ENCODE data around the gene TENM3.

TENM3 gene

DNA sequence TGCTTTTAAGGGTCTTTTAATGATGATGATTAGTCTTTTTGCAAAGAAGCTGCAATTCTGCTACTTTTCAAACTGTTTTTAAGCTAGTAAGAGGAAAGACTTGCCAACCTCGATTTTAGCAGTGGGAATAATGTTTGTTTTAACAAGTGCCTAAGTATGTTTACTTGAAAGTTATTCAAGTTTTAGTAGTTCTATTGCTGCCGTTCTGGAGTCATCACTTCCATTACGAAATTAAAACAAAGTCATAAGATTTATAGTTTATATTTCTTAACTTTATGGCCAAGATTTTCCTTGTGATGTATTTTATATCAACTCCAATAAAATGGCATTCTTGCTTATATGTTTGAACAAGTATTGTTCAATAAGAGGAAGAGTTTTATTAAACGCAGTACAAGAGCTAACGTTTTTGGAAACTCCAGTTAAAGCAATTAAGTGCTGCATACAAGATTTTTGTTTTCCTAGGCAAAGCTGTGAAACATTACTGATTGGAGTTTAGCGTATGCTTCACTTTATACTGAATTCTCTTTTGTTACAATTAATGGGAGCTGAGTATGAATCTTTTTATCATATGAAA, 211.3 kb downstream of the TENM3 start:
- H3K4me3 ChIP-seq (ENCODE audit: low read length) = no peak overlapping the region
- no peak for DNase-seq (ENCODE audit: low read depth, low spot score)

DNA sequence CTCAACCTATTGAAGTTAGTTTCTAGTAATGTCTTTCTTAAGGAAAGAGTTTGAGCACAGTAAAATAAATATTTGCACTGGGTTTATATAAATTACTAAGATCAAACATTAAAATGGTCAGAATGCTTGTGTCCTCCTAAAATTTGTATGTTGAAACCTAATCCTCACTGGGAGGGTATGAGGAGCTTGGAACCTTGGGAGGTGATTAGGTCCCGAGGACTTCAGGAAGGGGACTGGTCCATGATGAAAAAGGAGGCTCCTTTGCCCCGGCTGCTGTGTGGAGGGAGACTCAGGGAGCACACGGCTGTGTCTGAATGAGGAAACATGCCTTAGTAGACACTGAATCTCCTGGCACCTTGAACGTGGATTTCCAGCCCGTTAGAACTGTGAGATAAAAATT, 221.9 kb downstream of the TENM3 start:
- no peak for DNase-seq (ENCODE audit: low read depth, low spot score)
- no peak overlapping the region for H3K4me3 ChIP-seq (ENCODE audit: low read length)

DNA sequence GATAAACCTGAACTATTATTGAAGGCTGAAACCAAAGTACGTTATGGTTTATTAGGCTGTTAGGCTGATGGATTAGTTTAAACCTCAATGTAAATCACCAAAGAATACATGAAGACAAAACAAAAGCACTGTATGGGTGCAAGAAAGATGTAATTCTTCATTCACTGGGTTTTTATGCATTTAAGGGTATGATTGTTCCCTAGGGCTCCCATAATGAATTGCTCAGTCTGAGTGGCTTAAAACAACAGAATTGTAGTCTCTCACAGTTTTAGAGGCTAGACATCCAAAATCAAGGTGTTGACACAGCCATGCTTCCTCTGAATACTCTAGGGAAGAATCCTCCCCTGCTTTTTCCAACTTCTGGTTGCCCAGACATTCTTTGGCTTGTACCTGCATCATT, 222.8 kb downstream of the TENM3 start:
- DNase-seq (ENCODE audit: low read depth, low spot score) = no peak
- H3K4me3 ChIP-seq (ENCODE audit: low read length) = no peak overlapping the region

DNA sequence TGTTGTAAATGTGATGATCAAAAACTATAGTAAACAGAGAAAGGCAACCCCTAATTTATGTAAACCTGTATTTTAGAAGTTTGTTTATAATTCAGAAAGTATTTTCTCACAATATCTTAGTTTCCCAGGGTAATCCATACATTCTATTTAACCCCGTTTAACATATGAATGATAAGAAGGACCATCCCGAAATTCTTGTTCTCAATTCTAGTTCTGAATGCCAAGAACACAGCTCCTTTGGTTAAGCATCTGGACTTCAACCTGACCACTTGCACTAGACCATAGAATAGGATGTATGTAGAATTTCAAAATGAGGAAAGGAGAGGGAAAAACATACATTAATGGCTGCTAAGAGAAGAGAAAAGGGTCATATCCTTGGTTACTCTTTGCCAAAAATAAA, 227.0 kb downstream of the TENM3 start:
- no peak for DNase-seq (ENCODE audit: low read depth, low spot score)
- H3K4me3 ChIP-seq (ENCODE audit: low read length) = no peak overlapping the region

DNA sequence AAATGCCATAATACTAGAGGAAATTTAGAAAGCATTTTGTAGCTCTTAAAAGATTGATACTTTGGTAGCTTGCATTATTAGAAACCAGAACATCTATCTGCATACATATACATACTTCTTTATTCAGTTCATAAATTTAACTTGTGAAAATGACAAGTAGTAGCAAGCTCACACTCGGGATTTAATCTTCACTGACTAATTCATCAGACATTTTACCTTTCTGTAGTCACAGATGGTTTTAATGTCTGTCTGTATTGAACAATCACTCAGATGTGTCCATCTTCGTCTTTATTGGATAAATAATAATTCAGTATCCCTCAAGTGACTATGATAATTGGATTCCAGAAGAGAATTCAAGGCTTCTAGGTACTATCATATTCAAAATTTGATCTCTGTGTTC, 232.3 kb downstream of the TENM3 start:
- H3K4me3 ChIP-seq (ENCODE audit: low read length) = no peak overlapping the region

DNA sequence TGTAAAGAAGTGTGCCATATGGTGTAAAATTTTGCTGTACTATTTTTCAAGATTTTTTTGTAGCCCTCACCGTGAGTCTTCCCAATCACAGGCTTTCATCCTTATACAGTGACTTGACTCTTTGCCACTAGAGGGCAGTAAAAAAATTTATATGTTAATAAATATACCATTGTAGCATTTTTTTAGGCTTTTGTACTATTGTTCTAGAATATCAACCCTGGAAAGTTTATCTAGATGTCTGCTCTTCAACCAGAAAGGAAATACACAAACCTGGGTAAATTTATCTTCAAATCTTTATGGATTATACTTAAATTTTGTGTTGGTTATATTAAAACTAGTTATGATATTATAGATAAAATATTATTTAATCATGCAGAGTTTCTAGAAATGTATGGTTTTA, 235.3 kb downstream of the TENM3 start:
- H3K4me3 ChIP-seq (ENCODE audit: low read length) = no peak overlapping the region
- DNase-seq (ENCODE audit: low read depth, low spot score) = peak; percentile 14

More for the DNA sequence above, 232.3 kb downstream of the TENM3 start:
- no peak for DNase-seq (ENCODE audit: low read depth, low spot score)

DNA sequence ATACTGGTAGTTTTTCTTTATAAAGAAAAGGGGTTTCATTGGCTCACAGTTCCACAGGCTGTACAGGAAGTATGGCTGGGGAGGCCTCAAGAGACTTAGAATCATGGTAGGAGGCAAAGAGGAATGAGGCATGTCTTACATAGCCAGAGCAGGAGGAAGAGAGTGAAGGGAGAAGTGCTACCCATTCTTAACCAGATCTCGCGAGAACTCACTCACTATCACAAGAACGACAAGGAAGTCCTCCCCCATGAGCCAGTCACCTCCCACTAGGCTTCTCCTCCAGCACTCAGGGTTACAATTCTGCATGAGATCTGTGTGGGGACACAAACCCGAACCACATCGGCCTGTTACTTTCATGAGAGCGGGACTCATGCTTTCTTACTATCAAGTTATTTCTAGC, 240.5 kb downstream of the TENM3 start:
- peak; percentile 14 for DNase-seq (ENCODE audit: low read depth, low spot score)

DNA sequence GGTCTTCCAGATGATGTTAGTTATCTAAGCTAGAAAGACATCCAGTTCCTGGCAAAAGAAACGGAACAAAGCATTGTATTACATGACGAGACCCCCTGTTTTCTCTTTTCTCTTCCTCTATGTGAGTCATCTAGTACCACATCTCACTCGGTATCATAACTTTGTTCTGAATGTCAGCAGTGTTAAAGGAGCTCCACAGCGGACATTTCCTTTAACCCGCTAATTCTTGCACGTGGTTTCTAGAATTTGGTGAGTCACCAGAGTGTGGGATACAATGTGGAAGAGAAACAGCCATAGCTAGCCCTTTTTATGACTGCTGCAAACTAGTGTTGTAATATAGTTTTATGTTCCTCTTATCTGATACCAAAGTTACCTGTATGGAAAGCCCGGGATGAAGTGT, 243.7 kb downstream of the TENM3 start:
- H3K4me3 ChIP-seq (ENCODE audit: low read length) = no peak overlapping the region
- no peak for DNase-seq (ENCODE audit: low read depth, low spot score)

More for the DNA sequence above, 240.5 kb downstream of the TENM3 start:
- no peak overlapping the region for H3K4me3 ChIP-seq (ENCODE audit: low read length)

DNA sequence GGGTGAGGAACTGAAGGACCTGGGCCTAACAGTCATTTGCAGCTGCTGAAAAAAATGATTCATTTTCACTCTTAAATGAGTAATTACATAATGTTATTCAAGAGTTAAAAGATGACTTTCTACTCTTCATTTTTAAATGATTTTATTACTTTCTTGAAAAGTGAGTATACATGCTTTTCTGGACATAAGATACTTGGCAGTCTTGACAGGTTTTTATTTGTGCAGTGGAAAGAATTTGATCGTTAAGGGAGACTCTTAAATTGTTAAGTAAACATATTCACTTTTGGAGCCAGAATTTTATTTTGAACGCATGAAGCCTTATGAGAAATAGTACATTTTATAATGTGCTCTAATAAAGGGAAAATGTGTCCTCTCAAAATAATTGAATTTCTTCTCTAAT, 245.7 kb downstream of the TENM3 start:
- no peak for DNase-seq (ENCODE audit: low read depth, low spot score)
- H3K4me3 ChIP-seq (ENCODE audit: low read length) = no peak overlapping the region

DNA sequence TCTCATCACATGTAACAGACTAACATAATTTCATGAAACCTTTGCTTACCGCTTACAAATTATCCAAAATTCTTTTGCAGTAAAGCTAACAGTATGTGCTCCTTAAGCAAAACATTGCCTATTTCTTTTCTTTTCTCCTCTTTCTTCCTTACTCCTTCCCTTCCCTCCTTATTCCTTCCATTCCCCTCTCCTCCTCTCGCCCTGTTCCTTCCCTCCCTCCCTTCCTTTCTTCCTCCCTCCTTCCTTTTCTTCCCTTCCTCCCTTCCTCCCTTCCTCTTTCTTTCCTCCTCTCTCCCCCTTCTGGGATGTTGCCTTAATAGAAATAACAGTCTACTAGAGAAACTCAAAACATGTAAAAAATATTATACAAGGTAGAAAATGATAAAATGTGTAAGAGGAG, 246.4 kb downstream of the TENM3 start:
- no peak for DNase-seq (ENCODE audit: low read depth, low spot score)
- no peak overlapping the region for H3K4me3 ChIP-seq (ENCODE audit: low read length)

DNA sequence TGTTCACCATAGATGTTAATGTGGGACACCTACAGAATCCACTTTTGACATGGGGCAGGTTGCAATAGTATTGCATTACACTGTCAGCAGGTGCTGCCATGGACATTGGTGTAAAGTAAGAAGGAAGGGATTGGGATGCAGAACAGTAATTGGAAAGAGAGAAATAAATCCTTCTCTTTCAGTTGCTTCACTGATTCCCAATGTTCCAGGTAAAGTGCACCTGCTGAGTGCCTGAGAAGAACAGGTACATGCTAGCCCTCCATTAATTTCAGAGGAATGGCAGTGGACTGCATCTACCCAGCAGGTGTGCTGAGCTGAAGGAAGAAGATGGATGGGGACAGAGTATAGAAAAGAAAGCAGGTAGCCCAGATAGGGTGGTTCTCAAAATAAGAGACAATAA, 248.5 kb downstream of the TENM3 start:
- no peak for DNase-seq (ENCODE audit: low read depth, low spot score)
- no peak overlapping the region for H3K4me3 ChIP-seq (ENCODE audit: low read length)

DNA sequence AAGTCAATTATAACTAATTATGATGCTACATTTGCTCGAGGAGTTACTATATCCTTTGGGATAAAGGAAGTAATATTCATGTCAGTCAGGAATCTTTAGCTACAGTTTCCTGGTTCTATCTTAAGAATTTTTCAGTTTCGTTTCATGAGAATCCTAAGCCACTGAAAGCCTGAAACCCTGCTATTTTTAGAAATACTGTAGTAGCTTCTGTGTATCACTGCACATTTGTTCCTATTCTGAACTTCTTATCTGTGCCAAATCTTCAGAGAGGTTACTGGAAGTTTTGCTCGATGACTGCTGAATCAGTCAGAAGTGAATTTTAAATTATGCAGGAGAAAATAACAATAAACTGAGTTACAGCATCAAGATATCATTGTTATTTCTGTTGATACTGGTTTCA, 249.2 kb downstream of the TENM3 start:
- no peak overlapping the region for H3K4me3 ChIP-seq (ENCODE audit: low read length)
- no peak for DNase-seq (ENCODE audit: low read depth, low spot score)

DNA sequence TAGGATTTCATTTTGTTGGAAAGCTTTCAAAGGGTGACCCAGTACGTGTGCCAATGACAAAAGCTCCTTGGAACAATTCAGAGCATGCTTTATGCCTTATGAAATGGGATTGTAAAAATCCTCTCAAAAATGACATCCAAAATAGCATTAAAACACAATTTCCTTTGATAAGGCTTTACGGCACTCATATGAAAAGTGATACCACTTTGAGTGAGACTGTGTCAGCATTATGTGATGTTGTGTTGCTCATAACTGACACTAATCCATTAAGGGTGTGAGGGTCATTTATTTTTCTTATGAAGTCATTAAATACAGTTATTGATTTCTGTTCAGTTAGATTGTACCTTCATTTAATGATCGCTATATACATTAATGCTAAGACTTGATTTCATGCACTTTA, 250.2 kb downstream of the TENM3 start:
- DNase-seq (ENCODE audit: low read depth, low spot score) = no peak
- no peak overlapping the region for H3K4me3 ChIP-seq (ENCODE audit: low read length)

DNA sequence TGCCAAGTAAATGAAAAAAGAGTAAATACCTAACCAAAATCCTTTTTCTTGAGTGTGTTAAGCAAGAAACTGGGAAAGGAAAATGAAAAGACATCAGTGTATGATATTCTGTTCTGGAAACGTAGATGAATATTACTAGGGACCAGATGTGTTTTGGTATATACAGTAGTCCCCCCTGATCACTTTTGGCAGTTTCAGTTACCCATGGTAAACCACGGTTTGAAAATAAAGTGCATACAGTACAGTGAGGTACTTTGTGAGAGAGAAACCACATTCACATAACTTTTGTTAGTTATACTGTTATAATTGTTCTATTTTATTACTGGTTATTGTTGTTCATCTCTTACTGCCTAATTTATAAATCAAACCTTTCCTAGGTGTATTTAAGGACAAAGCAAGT, 250.9 kb downstream of the TENM3 start:
- DNase-seq (ENCODE audit: low read depth, low spot score) = no peak
- H3K4me3 ChIP-seq (ENCODE audit: low read length) = no peak overlapping the region

DNA sequence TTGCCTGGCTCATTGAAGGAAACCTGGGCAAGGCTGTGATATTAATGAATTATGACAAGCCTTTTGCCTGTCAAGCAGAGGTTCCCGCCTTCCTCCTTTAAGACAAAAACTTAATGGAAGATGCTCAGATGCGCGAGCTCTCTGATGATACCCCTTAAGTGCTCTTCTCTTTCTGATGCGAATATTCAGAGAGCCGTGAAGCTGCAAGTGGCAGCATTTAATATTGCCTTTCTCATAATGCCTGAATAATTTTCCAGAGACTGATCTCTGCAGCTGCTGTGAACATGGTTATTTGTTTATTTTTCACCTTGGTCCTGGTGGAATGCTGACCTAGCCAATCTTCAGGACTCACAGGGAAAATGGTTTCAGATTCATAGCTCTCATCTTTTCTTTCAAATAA, 251.8 kb downstream of the TENM3 start:
- no peak for DNase-seq (ENCODE audit: low read depth, low spot score)
- no peak overlapping the region for H3K4me3 ChIP-seq (ENCODE audit: low read length)

DNA sequence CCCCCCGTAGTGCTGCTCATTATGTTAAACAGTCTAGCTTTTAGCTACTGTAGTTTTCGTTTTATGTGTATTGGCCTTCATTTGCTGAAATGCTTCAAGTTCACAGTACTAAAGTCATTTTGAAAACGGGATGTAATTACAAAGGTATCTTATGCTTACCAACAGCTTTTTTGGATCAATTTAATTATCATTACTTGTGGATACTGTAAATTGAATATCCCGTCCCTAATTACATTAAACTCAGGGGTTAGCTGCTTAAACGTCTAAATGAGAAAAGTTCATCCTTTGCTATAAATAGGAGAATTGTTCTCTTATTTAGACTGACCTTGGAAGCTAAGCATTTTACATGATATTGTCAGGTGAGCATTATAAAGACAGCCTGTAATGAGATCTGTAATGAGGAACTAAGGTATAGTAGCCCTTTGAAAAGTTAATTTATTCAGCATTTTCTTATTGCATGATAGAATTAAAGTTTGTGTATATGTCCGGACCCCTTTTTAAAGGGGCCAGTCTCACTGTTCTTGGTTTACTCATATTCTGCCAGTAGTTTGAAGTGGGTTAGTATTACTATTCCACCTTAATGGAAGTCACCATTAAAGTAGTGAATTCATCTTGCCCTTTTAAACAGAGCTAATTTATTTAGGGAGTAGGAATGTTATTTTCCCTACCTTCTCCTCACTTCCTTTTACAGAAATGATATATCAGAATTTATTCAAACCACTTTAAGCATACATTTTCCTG, 252.6 kb downstream of the TENM3 start:
- DNase-seq (ENCODE audit: low read depth, low spot score) = no peak
- no peak overlapping the region for H3K4me3 ChIP-seq (ENCODE audit: low read length)

DNA sequence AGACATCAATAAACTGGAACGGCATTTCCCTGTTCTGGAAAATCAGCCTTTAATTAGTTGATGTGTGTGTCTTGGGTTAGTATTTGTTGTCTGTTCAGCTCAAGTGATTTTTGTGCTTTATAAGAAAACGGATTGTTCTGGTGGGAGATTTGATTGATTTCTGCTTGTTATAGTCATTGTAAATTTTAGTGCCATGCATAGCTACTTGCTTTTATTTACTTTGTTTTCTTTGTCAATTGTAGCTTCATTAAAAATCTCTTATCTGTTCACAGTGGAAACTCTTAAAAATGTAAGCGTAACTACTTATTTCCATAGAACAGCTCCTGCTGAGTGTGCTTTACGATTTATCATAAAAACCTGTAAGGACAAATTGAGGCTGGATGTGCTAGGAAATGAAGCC, 253.2 kb downstream of the TENM3 start:
- H3K4me3 ChIP-seq (ENCODE audit: low read length) = no peak overlapping the region
- DNase-seq (ENCODE audit: low read depth, low spot score) = no peak

DNA sequence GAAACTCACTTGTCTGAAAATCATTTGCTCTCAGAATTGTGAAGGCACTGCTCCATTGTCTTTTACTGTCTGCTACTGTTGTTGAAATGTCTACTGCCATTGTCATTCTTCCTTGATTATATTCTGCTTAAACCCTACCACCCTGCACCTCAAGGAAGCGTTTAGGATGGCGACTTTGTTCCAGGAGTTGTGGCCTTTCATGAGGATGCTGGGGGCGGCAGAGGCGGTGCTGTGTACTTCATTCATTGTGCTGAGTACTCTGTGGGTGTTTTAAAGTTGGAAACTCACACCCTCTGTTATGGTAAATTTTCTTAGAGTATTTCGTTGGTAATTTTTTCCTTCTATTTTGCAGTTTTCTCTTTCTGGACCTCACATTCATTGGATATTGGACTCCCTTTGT, 258.9 kb downstream of the TENM3 start:
- DNase-seq (ENCODE audit: low read depth, low spot score) = no peak
- H3K4me3 ChIP-seq (ENCODE audit: low read length) = no peak overlapping the region

DNA sequence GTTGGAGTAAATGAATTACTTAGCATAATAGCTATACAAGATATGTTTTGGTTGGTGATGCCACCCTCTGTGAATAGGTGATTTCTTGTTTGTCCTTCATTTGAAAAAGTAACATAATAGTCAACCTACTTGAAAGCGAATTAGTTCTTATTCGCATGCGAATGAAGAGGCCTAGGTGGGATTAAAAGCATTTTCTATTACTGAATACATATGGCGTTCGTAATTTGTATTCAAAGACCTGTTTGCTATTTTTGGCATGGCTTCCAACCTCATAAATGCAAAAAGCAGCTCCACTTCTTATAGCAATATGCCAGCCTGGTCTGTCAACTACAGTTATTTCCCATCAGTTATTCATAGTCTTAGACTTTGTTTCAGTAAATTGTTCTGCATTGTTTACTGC, 261.3 kb downstream of the TENM3 start:
- no peak overlapping the region for H3K4me3 ChIP-seq (ENCODE audit: low read length)
- DNase-seq (ENCODE audit: low read depth, low spot score) = no peak

DNA sequence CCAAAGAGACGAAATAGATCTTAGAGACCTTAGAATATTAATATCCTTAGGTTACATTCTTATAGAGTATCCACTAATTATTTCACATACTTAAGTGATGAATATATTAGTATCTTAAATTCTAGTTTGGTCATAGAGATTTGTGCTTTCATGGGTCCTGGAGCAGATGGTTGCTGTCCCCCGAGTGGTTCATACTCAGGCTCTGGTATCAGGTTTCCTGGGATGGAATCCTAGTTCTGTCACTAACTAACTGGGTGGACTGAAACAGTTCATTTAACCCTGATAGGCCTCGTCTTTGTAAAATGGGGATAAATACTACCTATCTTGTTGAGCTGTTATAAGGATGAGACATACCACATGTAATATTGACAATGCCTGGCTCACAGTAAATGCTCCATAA, 264.6 kb downstream of the TENM3 start:
- no peak overlapping the region for H3K4me3 ChIP-seq (ENCODE audit: low read length)

DNA sequence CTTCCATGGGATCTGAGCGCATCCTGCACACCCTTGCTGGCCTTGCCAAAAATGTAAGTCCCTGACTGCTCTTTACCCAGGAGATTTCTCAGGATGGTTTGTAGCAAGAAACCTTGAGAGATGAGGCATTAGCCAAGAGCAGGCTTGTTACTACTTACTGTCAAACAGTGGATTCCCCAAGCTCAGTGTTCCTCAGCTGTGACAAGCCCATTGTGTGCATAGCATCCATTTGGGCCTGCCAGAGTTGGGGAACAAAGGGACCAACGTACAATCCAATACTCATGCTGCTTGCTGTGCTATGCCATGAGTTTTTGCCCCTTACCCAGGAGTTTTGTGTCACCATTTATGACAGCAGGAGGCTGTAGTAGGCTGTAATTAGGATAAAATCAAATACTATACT, 267.6 kb downstream of the TENM3 start:
- H3K4me3 ChIP-seq (ENCODE audit: low read length) = no peak overlapping the region
- DNase-seq (ENCODE audit: low read depth, low spot score) = no peak

More for the DNA sequence above, 264.6 kb downstream of the TENM3 start:
- DNase-seq (ENCODE audit: low read depth, low spot score) = no peak
